ENCODE measurements around the gene SCN2B.

Gene SCN2B

GRCh38 chr11:118174006-118174567 lies 2.4 kb downstream of the SCN2B start:
- no peak for DNase-seq (ENCODE audit: low read depth)

- DNase-seq (ENCODE audit: low read depth) = no peak
Measured at GRCh38 chr11:118172356-118172755, 4.1 kb downstream of the SCN2B start.

GRCh38 chr11:118171269-118172062 lies 5.0 kb downstream of the SCN2B start:
- no peak for DNase-seq (ENCODE audit: low read depth)

- no peak for DNase-seq (ENCODE audit: low read depth)
Measured at GRCh38 chr11:118170882-118171268, 5.6 kb downstream of the SCN2B start.

GRCh38 chr11:118170231-118170630 lies 6.2 kb downstream of the SCN2B start:
- DNase-seq (ENCODE audit: low read depth) = no peak

- no peak for DNase-seq (ENCODE audit: low read depth)
Measured at GRCh38 chr11:118169300-118170140, 6.9 kb downstream of the SCN2B start.

GRCh38 chr11:118168751-118169150 lies 7.7 kb downstream of the SCN2B start:
- no peak for DNase-seq (ENCODE audit: low read depth)

- DNase-seq (ENCODE audit: low read depth) = no peak
Measured at GRCh38 chr11:118168316-118168715, 8.1 kb downstream of the SCN2B start.

GRCh38 chr11:118167906-118168305 lies 8.5 kb downstream of the SCN2B start:
- DNase-seq (ENCODE audit: low read depth) = no peak

GRCh38 chr11:118167253-118167652 lies 9.2 kb downstream of the SCN2B start:
- no peak for DNase-seq (ENCODE audit: low read depth)

- no peak for DNase-seq (ENCODE audit: low read depth)
Measured at GRCh38 chr11:118166641-118167040, 9.8 kb downstream of the SCN2B start.

- no peak for DNase-seq (ENCODE audit: low read depth)
Measured at GRCh38 chr11:118164885-118165284, 11.6 kb downstream of the SCN2B start.

GRCh38 chr11:118163494-118163893 lies 12.9 kb downstream of the SCN2B start:
- no peak for DNase-seq (ENCODE audit: low read depth)

GRCh38 chr11:118162846-118163245 lies 13.6 kb downstream of the SCN2B start:
- DNase-seq (ENCODE audit: low read depth) = no peak

- no peak for DNase-seq (ENCODE audit: low read depth)
Measured at GRCh38 chr11:118161786-118162185, 14.7 kb downstream of the SCN2B start.

- no peak for DNase-seq (ENCODE audit: low read depth)
Measured at GRCh38 chr11:118157186-118157895, 19.1 kb downstream of the SCN2B start.

- no peak for DNase-seq (ENCODE audit: low read depth)
Measured at GRCh38 chr11:118156531-118157185, 19.8 kb downstream of the SCN2B start.

- no peak for DNase-seq (ENCODE audit: low read depth)
Measured at GRCh38 chr11:118155776-118156530, 20.5 kb downstream of the SCN2B start.

- DNase-seq (ENCODE audit: low read depth) = no peak
Measured at GRCh38 chr11:118154641-118155040, 21.8 kb downstream of the SCN2B start.

- DNase-seq (ENCODE audit: low read depth) = no peak
Measured at GRCh38 chr11:118153976-118154375, 22.5 kb downstream of the SCN2B start.

- DNase-seq (ENCODE audit: low read depth) = no peak
Measured at GRCh38 chr11:118153516-118153915, 22.9 kb downstream of the SCN2B start.
